Panc1 (cell line): Measurements from ENCODE around the gene NDUFAF2. TPM values are rescaled to one million over a fixed set of nuclear protein-coding genes. Genes with fewer than 3 reads are reported as not detected.

Experiments used
- ATAC-seq: fragments of 200-7000 bp; cut with Tn5 transposase; 2 replicates; pipeline ENCODE4 v1.9.1; 2020; ENCODE audit warnings: mild to moderate bottlenecking, moderate library complexity
- BruUV-seq: library from RNA; stranded (reverse); fragments of 400-500 nt; replicated peaks from 2 replicates; lab custom pipeline; 2021; lab: Mats Ljungman, UMichigan
- CTCF ChIA-PET: fragments of 300-600 bp; sonication (Branson Sonifier 250); formaldehyde crosslinking; loops from one replicate; lab custom pipeline; 2022; ENCODE audit warnings: antibody characterized with exemption; lab: Charles Lee
- POLR2A ChIA-PET: fragments of 300-600 bp; sonication (Branson Sonifier 250); formaldehyde crosslinking; loops from one replicate; lab custom pipeline; 2022; ENCODE audit warnings: antibody characterized with exemption; lab: Charles Lee
- DNase-seq: peaks from one replicate; pipeline ENCODE4 v3.0.0-alpha.2; 2010; ENCODE audit warnings: low read depth, low spot score
- H3K27ac ChIP-seq: 2 replicates; pipeline ENCODE4 v1.5.1; 2011; ENCODE audit warnings: mild to moderate bottlenecking, low read length, inconsistent platforms
- H3K27me3 ChIP-seq: fragments of 200-500 bp; sonication (Bioruptor generic); 2 replicates; pipeline ENCODE4 v1.6.0; 2014; ENCODE audit warnings: low read length, inconsistent platforms; ENCODE audit not compliant: control insufficient read depth, insufficient read depth
- H3K36me3 ChIP-seq: fragments of 200-500 bp; sonication (Bioruptor generic); 2 replicates; pipeline ENCODE4 v1.5.1; 2014; ENCODE audit warnings: inconsistent platforms, mild to moderate bottlenecking, low read length, moderate library complexity; ENCODE audit not compliant: control insufficient read depth, insufficient read depth
- H3K4me1 ChIP-seq: 2 replicates; pipeline ENCODE4 v1.5.1; 2011; ENCODE audit warnings: inconsistent platforms, mild to moderate bottlenecking, low read length, moderate library complexity; ENCODE audit not compliant: control insufficient read depth, insufficient read depth
- H3K4me3 ChIP-seq, 2 experiments: 2 replicates each; pipeline ENCODE4 v1.5.1; 2011 to 2012; ENCODE audit warnings: low read depth in 2 of 2, low read length in 2 of 2, mild to moderate bottlenecking in 2 of 2, inconsistent platforms in 1 of 2, moderate library complexity in 1 of 2
- H3K9me3 ChIP-seq: fragments of 200-500 bp; sonication (Bioruptor generic); 2 replicates; pipeline ENCODE4 v1.5.1; 2014; ENCODE audit warnings: low read depth, mild to moderate bottlenecking, inconsistent platforms, low read length, moderate library complexity; ENCODE audit not compliant: control insufficient read depth, insufficient read depth
- CTCF ChIP-seq: fragments of 450-650 bp; IDR thresholded peaks from 2 replicates; pipeline ENCODE4 v1.5.1; 2017; ENCODE audit warnings: mild to moderate bottlenecking
- POLR2AphosphoS5 ChIP-seq: IDR thresholded peaks from 2 replicates; pipeline ENCODE4 v1.6.1; 2012; ENCODE audit warnings: mild to moderate bottlenecking, low read depth, low read length, moderate library complexity
- REST ChIP-seq, 2 experiments: IDR thresholded peaks; 2 replicates each; pipeline ENCODE4 v1.6.1; 2011 to 2012; ENCODE audit warnings: low read depth in 2 of 2, control low read depth in 1 of 2, low read length in 1 of 2, mild to moderate bottlenecking in 1 of 2, moderate library complexity in 1 of 2; ENCODE audit not compliant: insufficient read depth in 1 of 2
- SIN3A ChIP-seq: IDR thresholded peaks from 2 replicates; pipeline ENCODE4 v1.6.1; 2012; ENCODE audit warnings: low read depth, mild to moderate bottlenecking, low read length, moderate library complexity, borderline replicate concordance; ENCODE audit not compliant: insufficient read depth
- TCF7L2 ChIP-seq: IDR thresholded peaks from 2 replicates; pipeline ENCODE4 v1.6.1; 2011; ENCODE audit warnings: mild to moderate bottlenecking, low read depth, low read length, inconsistent platforms
- in situ Hi-C: cut with HindIII; loops from 2 replicates; pipeline ENCODE4 v1.10.0; 2016; ENCODE audit warnings: low sequenced_read_pairs, low pct_unique_long_range_greater_than_20kb
- intact Hi-C: fragments of 100-400 bp; cut with micrococcal nuclease; formaldehyde crosslinking; loops from one replicate; pipeline ENCODE4 v1.10.0; 2022; ENCODE audit not compliant: unreplicated experiment
- total RNA-seq: library from RNA; stranded (reverse); gene quantifications from one replicate; pipeline ENCODE4 v1.2.1, GENCODE V29; 2021; ENCODE audit not compliant: unreplicated experiment

Gene NDUFAF2
- total RNA-seq, 1 experiment from 2014 or later: 41.6 TPM

GRCh38 chr5:61048534-61048933 is 103.5 kb downstream of the NDUFAF2 start:
- POLR2A ChIA-PET: no interaction called here
- in situ Hi-C loops: no loop called here
- no peak overlapping the region for H3K4me3 ChIP-seq

GRCh38 chr5:61050292-61050691 is 105.3 kb downstream of the NDUFAF2 start:
- ChIA-PET POLR2A (no interaction called here), CTCF (no interaction called here)
- H3K9me3 ChIP-seq: no peaks in the 10 kb centered on the region
- in situ Hi-C loops: no loop called here
- ATAC-seq (no peak), DNase-seq (no peak)
- no peaks in the 10 kb centered on the region for H3K27me3 ChIP-seq
- BruUV-seq: no TSS peak
- intact Hi-C loops: loop anchor here (10.0 kb wide), 1 partner anchor 275 kb away; no protein-coding TSS in a partner anchor
- H3K4me3 ChIP-seq: no peak overlapping the region
- no peak for TF ChIP-seq CTCF
- no peak for TF ChIP-seq SIN3A
- no peak for TF ChIP-seq REST (IDR thresholded peaks at IDR 0.05; ENCODE audit: insufficient read depth in 1 of 2, low read depth in 2 of 2, low read length in 1 of 2)
- TF ChIP-seq TCF7L2: no peak
- TF ChIP-seq POLR2AphosphoS5: no peak
- H3K4me1 ChIP-seq: peaks cover 24% of the 10 kb centered on the region; the same call in 1 of the 2 replicates
- H3K36me3 ChIP-seq: no peaks in the 10 kb centered on the region
- H3K27ac ChIP-seq: peak overlapping the region; percentile 42; the same call in 1 of the 2 replicates

More at GRCh38 chr5:61048534-61048933, 103.5 kb downstream of the NDUFAF2 start:
- Histone ChIP-seq H3K9me3 (no peaks in the 10 kb centered on the region), H3K4me1 (peaks cover 24% of the 10 kb centered on the region; the same call in 1 of the 2 replicates), H3K36me3 (no peaks in the 10 kb centered on the region), H3K27ac (no peak overlapping the region), H3K27me3 (no peaks in the 10 kb centered on the region)
- DNase-seq (no peak), ATAC-seq (peak; percentile 75; the same call in 1 of the 2 replicates)
- BruUV-seq: no TSS peak
- intact Hi-C loops: no loop called here
- CTCF ChIA-PET: no interaction called here
- TF ChIP-seq TCF7L2 (no peak), SIN3A (no peak), REST (IDR thresholded peaks at IDR 0.05; ENCODE audit: insufficient read depth in 1 of 2, low read depth in 2 of 2, low read length in 1 of 2) (no peak), CTCF (no peak), POLR2AphosphoS5 (no peak)
